GM23248 (cell line): ENCODE results near the gene ST6GAL1.

ENCODE experiments used
- EZH2 ChIP-seq: fragments of 200-600 bp; sonication (generic); IDR thresholded peaks from 2 replicates; pipeline ENCODE4 v1.6.1; 2018; ENCODE audit warnings: antibody characterized with exemption, mild to moderate bottlenecking; ENCODE audit not compliant: insufficient read depth, poor library complexity, severe bottlenecking
- EZH2phosphoT487 ChIP-seq: fragments of 200-600 bp; sonication (generic); IDR thresholded peaks from 2 replicates; pipeline ENCODE4 v1.6.1; 2018; ENCODE audit warnings: antibody characterized with exemption, moderate library complexity, mild to moderate bottlenecking, low read depth; ENCODE audit not compliant: insufficient read depth

DNA sequence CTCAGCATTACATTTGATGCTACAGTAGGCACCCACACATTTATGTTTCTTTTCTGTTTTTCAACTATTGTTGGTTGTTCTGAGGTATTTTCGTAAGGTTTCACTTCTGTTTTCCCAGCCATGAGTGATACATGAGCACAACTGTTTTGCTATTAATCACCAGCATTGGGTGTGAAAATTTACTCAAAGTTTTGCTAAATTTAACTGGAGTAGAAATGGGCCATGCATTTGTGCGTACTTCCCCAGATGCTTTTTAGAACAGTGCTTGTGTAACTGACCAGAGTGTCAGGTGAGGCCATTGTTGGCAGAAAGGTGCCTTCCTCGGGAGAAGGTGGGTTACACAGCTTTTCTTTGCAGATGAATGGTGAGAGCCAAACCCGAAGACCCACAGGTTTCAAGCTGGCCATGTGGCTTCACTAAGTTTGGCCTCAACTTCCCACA lies 70.4 kb downstream of the ST6GAL1 start:
- TF ChIP-seq EZH2phosphoT487 (no peak), EZH2 (no peak)
